GM12874 (cell line): ENCODE data around the gene IGLL1.

ENCODE experiments used
- TF ChIP-seq, protein P1 (sequence below): IDR thresholded peaks from 2 replicates; pipeline ENCODE4 v1.5.1; 2011; ENCODE audit warnings: low read depth, mild to moderate bottlenecking, control low read depth, low read length, moderate library complexity; ENCODE audit not compliant: insufficient read depth

The IGLL1 gene

DNA sequence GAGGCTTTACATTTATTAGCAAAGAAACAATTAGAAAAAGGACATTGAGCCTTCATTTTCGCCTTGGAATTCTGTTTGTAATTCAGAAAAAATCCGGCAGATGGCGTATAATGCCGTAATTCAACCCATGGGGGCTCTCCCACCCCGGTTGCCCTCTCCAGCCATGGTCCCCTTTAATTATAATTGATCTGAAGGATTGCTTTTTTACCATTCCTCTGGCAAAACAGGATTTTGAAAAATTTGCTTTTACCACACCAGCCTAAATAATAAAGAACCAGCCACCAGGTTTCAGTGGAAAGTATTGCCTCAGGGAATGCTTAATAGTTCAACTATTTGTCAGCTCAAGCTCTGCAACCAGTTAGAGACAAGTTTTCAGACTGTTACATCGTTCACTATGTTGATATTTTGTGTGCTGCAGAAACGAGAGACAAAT, 38.2 kb downstream of the IGLL1 start:
- TF ChIP-seq, protein P1, sequence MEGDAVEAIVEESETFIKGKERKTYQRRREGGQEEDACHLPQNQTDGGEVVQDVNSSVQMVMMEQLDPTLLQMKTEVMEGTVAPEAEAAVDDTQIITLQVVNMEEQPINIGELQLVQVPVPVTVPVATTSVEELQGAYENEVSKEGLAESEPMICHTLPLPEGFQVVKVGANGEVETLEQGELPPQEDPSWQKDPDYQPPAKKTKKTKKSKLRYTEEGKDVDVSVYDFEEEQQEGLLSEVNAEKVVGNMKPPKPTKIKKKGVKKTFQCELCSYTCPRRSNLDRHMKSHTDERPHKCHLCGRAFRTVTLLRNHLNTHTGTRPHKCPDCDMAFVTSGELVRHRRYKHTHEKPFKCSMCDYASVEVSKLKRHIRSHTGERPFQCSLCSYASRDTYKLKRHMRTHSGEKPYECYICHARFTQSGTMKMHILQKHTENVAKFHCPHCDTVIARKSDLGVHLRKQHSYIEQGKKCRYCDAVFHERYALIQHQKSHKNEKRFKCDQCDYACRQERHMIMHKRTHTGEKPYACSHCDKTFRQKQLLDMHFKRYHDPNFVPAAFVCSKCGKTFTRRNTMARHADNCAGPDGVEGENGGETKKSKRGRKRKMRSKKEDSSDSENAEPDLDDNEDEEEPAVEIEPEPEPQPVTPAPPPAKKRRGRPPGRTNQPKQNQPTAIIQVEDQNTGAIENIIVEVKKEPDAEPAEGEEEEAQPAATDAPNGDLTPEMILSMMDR = peak; percentile 38; the same call in 1 of the 2 replicates

DNA sequence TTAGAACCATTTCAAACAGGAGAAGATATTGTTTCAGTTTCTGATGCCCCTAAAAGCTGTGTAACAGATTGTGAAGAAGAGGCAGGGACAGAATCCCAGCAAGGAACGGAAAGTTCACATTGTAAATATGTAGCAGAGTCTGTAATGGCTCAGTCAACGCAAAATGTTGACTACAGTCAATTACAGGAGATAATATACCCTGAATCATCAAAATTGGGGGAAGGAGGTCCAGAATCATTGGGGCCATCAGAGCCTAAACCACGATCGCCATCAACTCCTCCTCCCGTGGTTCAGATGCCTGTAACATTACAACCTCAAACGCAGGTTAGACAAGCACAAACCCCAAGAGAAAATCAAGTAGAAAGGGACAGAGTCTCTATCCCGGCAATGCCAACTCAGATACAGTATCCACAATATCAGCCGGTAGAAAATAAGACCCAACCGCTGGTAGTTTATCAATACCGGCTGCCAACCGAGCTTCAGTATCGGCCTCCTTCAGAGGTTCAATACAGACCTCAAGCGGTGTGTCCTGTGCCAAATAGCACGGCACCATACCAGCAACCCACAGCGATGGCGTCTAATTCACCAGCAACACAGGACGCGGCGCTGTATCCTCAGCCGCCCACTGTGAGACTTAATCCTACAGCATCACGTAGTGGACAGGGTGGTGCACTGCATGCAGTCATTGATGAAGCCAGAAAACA, 40.8 kb downstream of the IGLL1 start:
- TF ChIP-seq, protein P1 = peak; percentile 81

DNA sequence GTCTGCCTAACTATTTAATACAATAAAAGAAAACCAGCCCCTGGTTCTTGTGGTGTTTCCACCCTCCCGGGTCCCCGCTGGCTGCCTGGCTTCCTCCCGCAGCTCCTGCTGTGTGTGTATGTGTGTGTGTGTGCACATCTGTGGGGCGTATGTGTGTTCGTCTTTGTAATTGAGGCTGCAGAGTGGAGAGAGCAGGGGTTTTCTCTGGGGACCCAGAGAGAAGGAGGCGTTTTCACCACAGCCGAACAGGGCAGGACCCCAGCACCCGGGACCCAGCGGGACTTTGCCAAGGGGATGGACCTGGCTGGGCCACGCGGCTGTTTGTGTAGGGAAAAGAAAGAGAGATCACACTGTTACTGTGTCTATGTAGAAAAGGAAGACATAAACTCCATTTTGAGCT, 42.7 kb downstream of the IGLL1 start:
- TF ChIP-seq, protein P1 = no peak

GRCh38 chr22:23536821-23537345, 43.2 kb downstream of the IGLL1 start:
- TF ChIP-seq, protein P1 = no peak

GRCh38 chr22:23534851-23535717, 45.0 kb downstream of the IGLL1 start:
- TF ChIP-seq, protein P1 = no peak

GRCh38 chr22:23534201-23534850, 45.8 kb downstream of the IGLL1 start:
- TF ChIP-seq, protein P1 = no peak

- TF ChIP-seq, protein P1 = no peak
Measured at GRCh38 chr22:23533771-23534191, 46.3 kb downstream of the IGLL1 start.
